Stimulated activated CD8-positive, alpha-beta memory T cell treated with anti-CD3 and anti-CD28 coated beads, Interleukin-15, amount 100 ng/mL, for 4 hours (primary cell): ENCODE results near the gene RPUSD3.
"Not testable (repeated sequence)": the region's sequence is repeated elsewhere in the genome, so short reads cannot be mapped to it uniquely, and the experiment has no call there.

Source experiments
- DNase-seq, 2 donors: peaks; one replicate each; pipeline ENCODE4 v3.0.0-alpha.2; 2020; ENCODE audit warnings: low read depth in 2 of 2

Gene RPUSD3

GRCh38 chr3:9865125-9865637, 21.4 kb upstream of the RPUSD3 start:
- DNase-seq, result not testable (repeated sequence)

GRCh38 chr3:9864200-9864927, 20.6 kb upstream of the RPUSD3 start:
- no peak for DNase-seq

- no peak for DNase-seq
Observed at GRCh38 chr3:9863058-9863772, 19.4 kb upstream of the RPUSD3 start.

GRCh38 chr3:9862391-9863057, 18.7 kb upstream of the RPUSD3 start:
- DNase-seq, result no peak

GRCh38 chr3:9861626-9862130, 17.9 kb upstream of the RPUSD3 start:
- no peak for DNase-seq

GRCh38 chr3:9861201-9861600, 17.4 kb upstream of the RPUSD3 start:
- no peak for DNase-seq

- no peak for DNase-seq
Observed at GRCh38 chr3:9859530-9860025, 15.8 kb upstream of the RPUSD3 start.

GRCh38 chr3:9855594-9855993, 11.8 kb upstream of the RPUSD3 start:
- DNase-seq, result no peak

GRCh38 chr3:9854291-9854940, 10.6 kb upstream of the RPUSD3 start:
- DNase-seq, result not testable (repeated sequence)

GRCh38 chr3:9852528-9852927, 8.7 kb upstream of the RPUSD3 start:
- DNase-seq, result no peak

GRCh38 chr3:9851926-9852325, 8.1 kb upstream of the RPUSD3 start:
- not testable (repeated sequence) for DNase-seq

- not testable (repeated sequence) for DNase-seq
Observed at GRCh38 chr3:9851383-9851782, 7.6 kb upstream of the RPUSD3 start.

- not testable (repeated sequence) for DNase-seq
Observed at GRCh38 chr3:9848860-9849259, 5.1 kb upstream of the RPUSD3 start.

GRCh38 chr3:9847870-9848269, 4.1 kb upstream of the RPUSD3 start:
- not testable (repeated sequence) for DNase-seq

GRCh38 chr3:9846931-9847488, 3.2 kb upstream of the RPUSD3 start:
- DNase-seq, result no peak

- no peak for DNase-seq
Observed at GRCh38 chr3:9846231-9846630, 2.4 kb upstream of the RPUSD3 start.

GRCh38 chr3:9841015-9841414, 2.8 kb downstream of the RPUSD3 start:
- no peak for DNase-seq

GRCh38 chr3:9838856-9839255, 5.0 kb downstream of the RPUSD3 start:
- DNase-seq, result no peak

- no peak for DNase-seq
Observed at GRCh38 chr3:9837701-9838582, 5.9 kb downstream of the RPUSD3 start.
